Metanephros (tissue), 2 donors: ENCODE measurements around the gene GPR158. TPM values are rescaled to one million over a fixed set of nuclear protein-coding genes. Genes with fewer than 3 reads are reported as not detected.

ENCODE experiments used
- small RNA-seq: library from RNA; depleted of rRNA; stranded (forward); fragments of <200 nt; gene quantifications from one replicate; pipeline ENCODE3, GENCODE V24; 2014; ENCODE audit warnings: low replicate concordance
- total RNA-seq: library from RNA; depleted of rRNA; stranded (reverse); fragments of >200 nt; gene quantifications from one replicate; pipeline ENCODE4 v1.2.3, GENCODE V29; 2014

The GPR158 gene, protein sequence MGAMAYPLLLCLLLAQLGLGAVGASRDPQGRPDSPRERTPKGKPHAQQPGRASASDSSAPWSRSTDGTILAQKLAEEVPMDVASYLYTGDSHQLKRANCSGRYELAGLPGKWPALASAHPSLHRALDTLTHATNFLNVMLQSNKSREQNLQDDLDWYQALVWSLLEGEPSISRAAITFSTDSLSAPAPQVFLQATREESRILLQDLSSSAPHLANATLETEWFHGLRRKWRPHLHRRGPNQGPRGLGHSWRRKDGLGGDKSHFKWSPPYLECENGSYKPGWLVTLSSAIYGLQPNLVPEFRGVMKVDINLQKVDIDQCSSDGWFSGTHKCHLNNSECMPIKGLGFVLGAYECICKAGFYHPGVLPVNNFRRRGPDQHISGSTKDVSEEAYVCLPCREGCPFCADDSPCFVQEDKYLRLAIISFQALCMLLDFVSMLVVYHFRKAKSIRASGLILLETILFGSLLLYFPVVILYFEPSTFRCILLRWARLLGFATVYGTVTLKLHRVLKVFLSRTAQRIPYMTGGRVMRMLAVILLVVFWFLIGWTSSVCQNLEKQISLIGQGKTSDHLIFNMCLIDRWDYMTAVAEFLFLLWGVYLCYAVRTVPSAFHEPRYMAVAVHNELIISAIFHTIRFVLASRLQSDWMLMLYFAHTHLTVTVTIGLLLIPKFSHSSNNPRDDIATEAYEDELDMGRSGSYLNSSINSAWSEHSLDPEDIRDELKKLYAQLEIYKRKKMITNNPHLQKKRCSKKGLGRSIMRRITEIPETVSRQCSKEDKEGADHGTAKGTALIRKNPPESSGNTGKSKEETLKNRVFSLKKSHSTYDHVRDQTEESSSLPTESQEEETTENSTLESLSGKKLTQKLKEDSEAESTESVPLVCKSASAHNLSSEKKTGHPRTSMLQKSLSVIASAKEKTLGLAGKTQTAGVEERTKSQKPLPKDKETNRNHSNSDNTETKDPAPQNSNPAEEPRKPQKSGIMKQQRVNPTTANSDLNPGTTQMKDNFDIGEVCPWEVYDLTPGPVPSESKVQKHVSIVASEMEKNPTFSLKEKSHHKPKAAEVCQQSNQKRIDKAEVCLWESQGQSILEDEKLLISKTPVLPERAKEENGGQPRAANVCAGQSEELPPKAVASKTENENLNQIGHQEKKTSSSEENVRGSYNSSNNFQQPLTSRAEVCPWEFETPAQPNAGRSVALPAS (N-terminal part only)
- total RNA-seq: 0.18 TPM

DNA sequence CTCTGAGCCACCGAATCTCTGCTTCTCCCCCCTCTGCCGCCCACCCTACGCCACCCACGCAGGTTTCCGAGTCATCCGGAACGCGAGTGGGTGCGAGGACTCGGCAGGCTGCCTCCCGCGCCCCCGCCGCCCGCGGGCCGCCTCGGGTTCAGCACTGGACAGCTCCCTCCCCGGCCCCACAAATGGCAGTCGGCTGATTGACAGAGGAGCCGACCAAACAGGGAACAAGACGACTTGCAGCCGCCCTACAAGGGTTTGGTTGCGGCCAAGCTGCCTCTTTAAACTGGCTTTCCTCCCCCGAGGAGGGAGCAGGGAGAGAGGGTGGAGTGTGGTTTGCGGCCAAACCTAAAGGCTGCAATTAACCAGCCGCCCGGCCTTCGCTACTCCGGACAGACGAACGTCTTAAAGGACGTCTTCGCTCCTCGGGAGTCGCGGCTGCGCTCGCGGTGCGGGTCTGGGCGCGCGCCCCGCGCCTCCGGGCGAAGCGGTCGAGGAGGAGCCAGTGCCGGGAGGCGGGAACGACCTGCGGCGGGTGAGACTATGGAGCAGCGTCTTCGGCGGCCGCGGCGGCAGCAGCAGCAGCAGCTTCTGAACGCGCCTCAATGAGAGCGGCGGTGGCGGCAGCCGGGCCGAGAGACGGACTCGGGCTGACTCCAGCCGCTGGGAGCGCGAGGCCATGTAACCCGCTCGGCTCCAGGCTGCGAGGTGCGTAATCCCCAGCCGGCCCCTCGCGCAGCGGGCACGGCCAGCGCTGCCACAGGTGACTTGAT is at the start of gene GPR158:
TSS of gene GPR158 (plus strand) at position 541 of the 770 bp plus-strand sequence. CDS start 420 bp downstream, outside the sequence.

Small RNAs within 50 kb of the gene (small RNA-seq; reads per million reads assigned to genes)
- gene RN7SKP220: not detected

Other genes with a start within 250 kb of the GPR158 start
- 18.7 TPM for gene PRTFDC1, start 222.4 kb upstream of the GPR158 start, total RNA-seq
- 1.3 TPM for gene ENKUR, start 158.8 kb upstream of the GPR158 start, total RNA-seq
- gene THNSL1, start 158.4 kb upstream of the GPR158 start, total RNA-seq: 9.4 TPM